WTC11 (cell line): ENCODE results near the gene GALNT2.

Experiments used
- ATF2 ChIP-seq: sonication (generic); formaldehyde crosslinking; IDR thresholded peaks from 2 replicates; pipeline ENCODE4 v1.8.1; 2022; ENCODE audit warnings: low read depth, missing genetic modification reagents, borderline replicate concordance
- FOXK1 ChIP-seq: sonication (generic); formaldehyde crosslinking; IDR thresholded peaks from 2 replicates; pipeline ENCODE4 v1.8.0; 2022; ENCODE audit warnings: mild to moderate bottlenecking, moderate library complexity, missing genetic modification reagents
- HMGXB4 ChIP-seq: sonication (generic); formaldehyde crosslinking; IDR thresholded peaks from 2 replicates; pipeline ENCODE4 v1.8.1; 2023; ENCODE audit warnings: mild to moderate bottlenecking, moderate library complexity, missing genetic modification reagents
- JUN ChIP-seq: sonication (generic); formaldehyde crosslinking; IDR thresholded peaks from 2 replicates; pipeline ENCODE4 v1.8.0; 2023; ENCODE audit warnings: mild to moderate bottlenecking, missing genetic modification reagents
- SOX15 ChIP-seq: fragments of 250-450 bp; sonication (Bioruptor Pico); IDR thresholded peaks from 2 replicates; pipeline ENCODE4 v1.9.0; 2021; ENCODE audit warnings: mild to moderate bottlenecking
- TEAD1 ChIP-seq: sonication (generic); formaldehyde crosslinking; IDR thresholded peaks from 2 replicates; pipeline ENCODE4 v1.8.0; 2022; ENCODE audit warnings: mild to moderate bottlenecking, missing genetic modification reagents
- ZNF121 ChIP-seq: sonication (generic); formaldehyde crosslinking; IDR thresholded peaks from 2 replicates; pipeline ENCODE4 v1.8.0; 2023; ENCODE audit warnings: missing genetic modification reagents
- TF ChIP-seq, protein P1 (sequence below): fragments of 200-600 bp; IDR thresholded peaks from 2 replicates; pipeline ENCODE4 v1.8.0; 2022; ENCODE audit warnings: antibody characterized with exemption
- TF ChIP-seq, protein P2 (sequence below): sonication (generic); formaldehyde crosslinking; IDR thresholded peaks from 2 replicates; pipeline ENCODE4 v1.8.1; 2022; ENCODE audit warnings: mild to moderate bottlenecking, moderate library complexity, missing genetic modification reagents
- TF ChIP-seq, protein P3 (sequence below): sonication (generic); formaldehyde crosslinking; IDR thresholded peaks from 2 replicates; pipeline ENCODE4 v1.8.0; 2022; ENCODE audit warnings: mild to moderate bottlenecking, missing genetic modification reagents
- TF ChIP-seq, protein P4 (sequence below): sonication (generic); formaldehyde crosslinking; conservative IDR thresholded peaks from 2 replicates; pipeline ENCODE4 v1.8.1; 2022; ENCODE audit warnings: mild to moderate bottlenecking, missing genetic modification reagents

DNA sequence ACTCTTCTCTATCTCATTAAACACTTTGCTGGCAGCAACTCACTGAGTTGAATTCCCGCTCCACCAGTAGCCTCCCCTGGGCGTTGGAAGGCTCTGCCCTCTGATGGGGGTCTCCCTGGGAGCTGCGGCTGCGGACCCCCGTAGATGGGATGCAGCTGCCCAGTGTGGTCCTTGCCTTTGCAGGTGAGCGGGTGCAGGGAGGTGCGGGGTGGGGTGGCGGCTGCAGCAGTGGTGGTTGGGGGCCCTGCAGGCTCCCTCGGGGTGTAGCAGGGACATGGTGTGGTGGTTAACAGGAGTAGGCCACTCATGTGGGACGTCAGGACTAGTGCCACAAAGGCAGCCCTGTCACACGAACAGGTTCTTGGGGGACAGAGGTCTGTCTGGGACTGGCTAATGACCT lies 42.0 kb downstream of the GALNT2 start:
- TF ChIP-seq ZNF121 (no peak), ATF2 (no peak), FOXK1 (CRISPR knock-in tag) (no peak), TEAD1 (no peak), HMGXB4 (no peak), JUN (CRISPR knock-in tag) (no peak), SOX15 (no peak)
- TF ChIP-seq, protein P1, sequence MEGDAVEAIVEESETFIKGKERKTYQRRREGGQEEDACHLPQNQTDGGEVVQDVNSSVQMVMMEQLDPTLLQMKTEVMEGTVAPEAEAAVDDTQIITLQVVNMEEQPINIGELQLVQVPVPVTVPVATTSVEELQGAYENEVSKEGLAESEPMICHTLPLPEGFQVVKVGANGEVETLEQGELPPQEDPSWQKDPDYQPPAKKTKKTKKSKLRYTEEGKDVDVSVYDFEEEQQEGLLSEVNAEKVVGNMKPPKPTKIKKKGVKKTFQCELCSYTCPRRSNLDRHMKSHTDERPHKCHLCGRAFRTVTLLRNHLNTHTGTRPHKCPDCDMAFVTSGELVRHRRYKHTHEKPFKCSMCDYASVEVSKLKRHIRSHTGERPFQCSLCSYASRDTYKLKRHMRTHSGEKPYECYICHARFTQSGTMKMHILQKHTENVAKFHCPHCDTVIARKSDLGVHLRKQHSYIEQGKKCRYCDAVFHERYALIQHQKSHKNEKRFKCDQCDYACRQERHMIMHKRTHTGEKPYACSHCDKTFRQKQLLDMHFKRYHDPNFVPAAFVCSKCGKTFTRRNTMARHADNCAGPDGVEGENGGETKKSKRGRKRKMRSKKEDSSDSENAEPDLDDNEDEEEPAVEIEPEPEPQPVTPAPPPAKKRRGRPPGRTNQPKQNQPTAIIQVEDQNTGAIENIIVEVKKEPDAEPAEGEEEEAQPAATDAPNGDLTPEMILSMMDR: no peak
- TF ChIP-seq, protein P2, sequence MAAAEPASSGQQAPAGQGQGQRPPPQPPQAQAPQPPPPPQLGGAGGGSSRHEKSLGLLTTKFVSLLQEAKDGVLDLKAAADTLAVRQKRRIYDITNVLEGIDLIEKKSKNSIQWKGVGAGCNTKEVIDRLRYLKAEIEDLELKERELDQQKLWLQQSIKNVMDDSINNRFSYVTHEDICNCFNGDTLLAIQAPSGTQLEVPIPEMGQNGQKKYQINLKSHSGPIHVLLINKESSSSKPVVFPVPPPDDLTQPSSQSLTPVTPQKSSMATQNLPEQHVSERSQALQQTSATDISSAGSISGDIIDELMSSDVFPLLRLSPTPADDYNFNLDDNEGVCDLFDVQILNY (CRISPR knock-in tag): no peak
- TF ChIP-seq, protein P3, sequence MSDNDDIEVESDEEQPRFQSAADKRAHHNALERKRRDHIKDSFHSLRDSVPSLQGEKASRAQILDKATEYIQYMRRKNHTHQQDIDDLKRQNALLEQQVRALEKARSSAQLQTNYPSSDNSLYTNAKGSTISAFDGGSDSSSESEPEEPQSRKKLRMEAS (CRISPR knock-in tag): no peak
- TF ChIP-seq, protein P4, sequence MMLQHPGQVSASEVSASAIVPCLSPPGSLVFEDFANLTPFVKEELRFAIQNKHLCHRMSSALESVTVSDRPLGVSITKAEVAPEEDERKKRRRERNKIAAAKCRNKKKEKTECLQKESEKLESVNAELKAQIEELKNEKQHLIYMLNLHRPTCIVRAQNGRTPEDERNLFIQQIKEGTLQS (CRISPR knock-in tag): no peak
